Skin epidermis (tissue), 12 donors: Measurements from ENCODE around the gene CDA.

Experiments
- H3K27ac ChIP-seq, 21 experiments: fragments of 200-600 bp; sonication (generic) in 11 of 21; one replicate each; pipeline ENCODE4 v1.5.0; 2020; ENCODE audit warnings: mild to moderate bottlenecking in 3 of 21, inconsistent platforms in 2 of 21, moderate library complexity in 2 of 21
- H3K4me3 ChIP-seq, 7 experiments: fragments of 200-600 bp; sonication (generic) in 2 of 7; one replicate each; pipeline ENCODE4 v1.5.0; 2020; ENCODE audit warnings: inconsistent platforms in 2 of 7, mild to moderate bottlenecking in 2 of 7, moderate library complexity in 1 of 7

Gene CDA

GRCh38 chr1:20588634-20589225 is at the start of gene CDA:
Gene CDA, plus strand, starts transcription at chr1:20589097. Its CDS starts 33 bp downstream, at chr1:20589130.
- peak within 1 kb of the TSS; percentile 4 to 28 (median 21) for H3K4me3 ChIP-seq
- peak within 1 kb of the TSS in 18 of 21 experiments; percentile 9 to 86 (median 64) for H3K27ac ChIP-seq

- H3K4me3 ChIP-seq = no peak overlapping the region
- H3K27ac ChIP-seq = no peak overlapping the region
Measured at GRCh38 chr1:20540281-20540680, 48.6 kb upstream of the CDA start.

GRCh38 chr1:20546637-20547036 is 42.3 kb upstream of the CDA start:
- H3K27ac ChIP-seq = no peak overlapping the region
- no peak overlapping the region for H3K4me3 ChIP-seq

GRCh38 chr1:20551161-20551560 is 37.7 kb upstream of the CDA start:
- Histone ChIP-seq H3K4me3 (no peak overlapping the region), H3K27ac (no peak overlapping the region)

- peak within 1 kb of the TSS in 4 of 7 experiments; percentile 12 to 35 (median 15) for H3K4me3 ChIP-seq
- H3K27ac ChIP-seq = no peak within 1 kb of the TSS
Measured at GRCh38 chr1:20551945-20552727, 36.8 kb upstream of the CDA start, which contains the start of gene FAM43B. Gene FAM43B, plus strand, starts transcription at chr1:20552573. Its CDS starts 401 bp downstream, at chr1:20552974.

GRCh38 chr1:20552728-20553445 is 36.0 kb upstream of the CDA start:
- H3K27ac ChIP-seq = no peak overlapping the region
- H3K4me3 ChIP-seq = peak overlapping the region in 4 of 7 experiments; percentile 12 to 35 (median 15)

GRCh38 chr1:20555025-20555757 is 33.7 kb upstream of the CDA start:
- peak overlapping the region in 7 of 21 experiments; percentile 0 to 65 (median 37) for H3K27ac ChIP-seq
- no peak overlapping the region for H3K4me3 ChIP-seq

- Histone ChIP-seq H3K4me3 (no peak overlapping the region), H3K27ac (peak overlapping the region in 2 of 21 experiments; percentile 0 to 37)
Measured at GRCh38 chr1:20555758-20556120, 33.2 kb upstream of the CDA start.

- no peak overlapping the region for H3K4me3 ChIP-seq
- no peak overlapping the region for H3K27ac ChIP-seq
Measured at GRCh38 chr1:20558191-20558590, 30.7 kb upstream of the CDA start.

- Histone ChIP-seq H3K4me3 (no peak overlapping the region), H3K27ac (no peak overlapping the region)
Measured at GRCh38 chr1:20560966-20561365, 27.9 kb upstream of the CDA start.

GRCh38 chr1:20565234-20565633 is 23.7 kb upstream of the CDA start:
- Histone ChIP-seq H3K27ac (no peak overlapping the region), H3K4me3 (no peak overlapping the region)

- no peak overlapping the region for H3K27ac ChIP-seq
- no peak overlapping the region for H3K4me3 ChIP-seq
Measured at GRCh38 chr1:20569523-20570098, 19.3 kb upstream of the CDA start.

GRCh38 chr1:20571427-20571826 is 17.5 kb upstream of the CDA start:
- H3K4me3 ChIP-seq = no peak overlapping the region
- no peak overlapping the region for H3K27ac ChIP-seq

GRCh38 chr1:20573987-20574386 is 14.9 kb upstream of the CDA start:
- no peak overlapping the region for H3K27ac ChIP-seq
- no peak overlapping the region for H3K4me3 ChIP-seq

GRCh38 chr1:20574686-20575540 is 14.0 kb upstream of the CDA start:
- H3K27ac ChIP-seq = no peak overlapping the region
- H3K4me3 ChIP-seq = no peak overlapping the region

GRCh38 chr1:20575541-20576336 is 13.2 kb upstream of the CDA start:
- H3K27ac ChIP-seq = no peak overlapping the region
- no peak overlapping the region for H3K4me3 ChIP-seq

- H3K4me3 ChIP-seq = no peak overlapping the region
- H3K27ac ChIP-seq = no peak overlapping the region
Measured at GRCh38 chr1:20578062-20578461, 10.8 kb upstream of the CDA start.
